ENCODE data around the gene JMJD7.

Gene JMJD7

DNA sequence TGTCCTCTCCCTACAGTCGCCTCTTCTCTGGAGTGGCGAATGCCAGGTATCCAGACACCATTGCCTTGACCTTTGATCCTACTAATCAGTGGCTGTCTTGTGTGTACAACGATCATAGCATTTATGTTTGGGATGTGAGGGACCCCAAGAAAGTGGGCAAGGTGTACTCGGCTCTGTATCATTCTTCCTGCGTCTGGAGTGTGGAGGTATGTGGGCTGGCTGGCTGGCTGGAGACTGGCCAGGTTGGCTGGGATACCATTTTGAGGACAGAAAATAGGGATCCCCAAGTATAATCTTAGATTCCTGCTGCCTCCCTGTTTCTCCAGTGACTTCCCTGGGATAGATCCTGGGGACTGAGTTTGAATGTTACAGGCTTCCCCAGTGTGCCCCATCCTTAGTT lies 13.4 kb upstream of the JMJD7 start:
- H3K4me1 ChIP-seq (ENCODE audit: insufficient read depth, low read length, poor library complexity, severe bottlenecking): peaks cover 4% of the 10 kb centered on the region
- no peak overlapping the region for H3K4me3 ChIP-seq (ENCODE audit: low read length, poor library complexity, severe bottlenecking)
- H3K27me3 ChIP-seq (ENCODE audit: insufficient read depth, low read length, poor library complexity, severe bottlenecking): no peaks in the 10 kb centered on the region
- no peaks in the 10 kb centered on the region for H3K79me2 ChIP-seq (ENCODE audit: insufficient read depth, low read length)
- H3K9me3 ChIP-seq (ENCODE audit: insufficient read depth, low read depth, low read length): no peaks in the 10 kb centered on the region
- TF ChIP-seq EZH2phosphoT487 (IDR thresholded peaks at IDR 0.05; ENCODE audit: borderline replicate concordance): no peak
- TF ChIP-seq, protein P1, sequence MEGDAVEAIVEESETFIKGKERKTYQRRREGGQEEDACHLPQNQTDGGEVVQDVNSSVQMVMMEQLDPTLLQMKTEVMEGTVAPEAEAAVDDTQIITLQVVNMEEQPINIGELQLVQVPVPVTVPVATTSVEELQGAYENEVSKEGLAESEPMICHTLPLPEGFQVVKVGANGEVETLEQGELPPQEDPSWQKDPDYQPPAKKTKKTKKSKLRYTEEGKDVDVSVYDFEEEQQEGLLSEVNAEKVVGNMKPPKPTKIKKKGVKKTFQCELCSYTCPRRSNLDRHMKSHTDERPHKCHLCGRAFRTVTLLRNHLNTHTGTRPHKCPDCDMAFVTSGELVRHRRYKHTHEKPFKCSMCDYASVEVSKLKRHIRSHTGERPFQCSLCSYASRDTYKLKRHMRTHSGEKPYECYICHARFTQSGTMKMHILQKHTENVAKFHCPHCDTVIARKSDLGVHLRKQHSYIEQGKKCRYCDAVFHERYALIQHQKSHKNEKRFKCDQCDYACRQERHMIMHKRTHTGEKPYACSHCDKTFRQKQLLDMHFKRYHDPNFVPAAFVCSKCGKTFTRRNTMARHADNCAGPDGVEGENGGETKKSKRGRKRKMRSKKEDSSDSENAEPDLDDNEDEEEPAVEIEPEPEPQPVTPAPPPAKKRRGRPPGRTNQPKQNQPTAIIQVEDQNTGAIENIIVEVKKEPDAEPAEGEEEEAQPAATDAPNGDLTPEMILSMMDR (conservative IDR thresholded peaks at IDR 0.05; ENCODE audit: low read length): no peak
- no peak overlapping the region for H3K9ac ChIP-seq (ENCODE audit: low read depth, low read length, poor library complexity, severe bottlenecking)
- H3K4me2 ChIP-seq (ENCODE audit: low read depth, low read length, poor library complexity, severe bottlenecking): no peak overlapping the region
- H4K20me1 ChIP-seq (ENCODE audit: insufficient read depth, low read length, poor library complexity, severe bottlenecking): no peaks in the 10 kb centered on the region
- peaks cover 66% of the 10 kb centered on the region; the same call in 1 of the 2 replicates for H3K36me3 ChIP-seq (ENCODE audit: insufficient read depth, low read length)
- no peaks in the 10 kb centered on the region for H3K9me2 ChIP-seq (replicated peaks; ENCODE audit: low read depth, low read length)
- no peak overlapping the region for H2AFZ ChIP-seq (ENCODE audit: low read length)
- H3F3A ChIP-seq (ENCODE audit: low read depth): no peaks in the 10 kb centered on the region

DNA sequence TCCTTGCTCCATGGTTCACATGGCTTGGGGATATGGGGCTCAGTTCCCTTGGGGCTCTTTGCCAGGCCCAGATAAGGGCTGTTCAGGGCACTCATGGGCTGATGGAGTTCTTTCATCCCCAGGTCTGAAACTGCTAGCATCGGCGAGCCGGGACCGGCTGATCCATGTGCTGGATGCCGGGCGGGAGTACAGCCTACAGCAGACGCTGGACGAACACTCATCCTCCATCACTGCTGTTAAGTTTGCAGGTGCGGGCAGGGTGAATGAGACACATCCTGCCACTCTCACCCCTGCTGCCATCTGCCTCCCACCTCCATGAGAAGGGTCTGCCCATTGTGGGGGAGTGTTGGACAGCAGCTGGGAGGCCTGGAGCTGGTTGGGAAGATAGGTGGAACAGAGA lies 11.1 kb upstream of the JMJD7 start:
- Histone ChIP-seq H4K20me1 (ENCODE audit: insufficient read depth, low read length, poor library complexity, severe bottlenecking) (no peaks in the 10 kb centered on the region), H3F3A (ENCODE audit: low read depth) (no peaks in the 10 kb centered on the region), H2AFZ (ENCODE audit: low read length) (no peak overlapping the region), H3K9ac (ENCODE audit: low read depth, low read length, poor library complexity, severe bottlenecking) (no peak overlapping the region), H3K4me2 (ENCODE audit: low read depth, low read length, poor library complexity, severe bottlenecking) (no peak overlapping the region), H3K4me1 (ENCODE audit: insufficient read depth, low read length, poor library complexity, severe bottlenecking) (no peaks in the 10 kb centered on the region), H3K79me2 (ENCODE audit: insufficient read depth, low read length) (no peaks in the 10 kb centered on the region), H3K9me2 (replicated peaks; ENCODE audit: low read depth, low read length) (no peaks in the 10 kb centered on the region), H3K4me3 (ENCODE audit: low read length, poor library complexity, severe bottlenecking) (no peak overlapping the region), H3K9me3 (ENCODE audit: insufficient read depth, low read depth, low read length) (no peaks in the 10 kb centered on the region), H3K36me3 (ENCODE audit: insufficient read depth, low read length) (peaks cover 76% of the 10 kb centered on the region; the same call in 1 of the 2 replicates), H3K27me3 (ENCODE audit: insufficient read depth, low read length, poor library complexity, severe bottlenecking) (no peaks in the 10 kb centered on the region)
- TF ChIP-seq, protein P1 (conservative IDR thresholded peaks at IDR 0.05; ENCODE audit: low read length): no peak
- no peak for TF ChIP-seq EZH2phosphoT487 (IDR thresholded peaks at IDR 0.05; ENCODE audit: borderline replicate concordance)

DNA sequence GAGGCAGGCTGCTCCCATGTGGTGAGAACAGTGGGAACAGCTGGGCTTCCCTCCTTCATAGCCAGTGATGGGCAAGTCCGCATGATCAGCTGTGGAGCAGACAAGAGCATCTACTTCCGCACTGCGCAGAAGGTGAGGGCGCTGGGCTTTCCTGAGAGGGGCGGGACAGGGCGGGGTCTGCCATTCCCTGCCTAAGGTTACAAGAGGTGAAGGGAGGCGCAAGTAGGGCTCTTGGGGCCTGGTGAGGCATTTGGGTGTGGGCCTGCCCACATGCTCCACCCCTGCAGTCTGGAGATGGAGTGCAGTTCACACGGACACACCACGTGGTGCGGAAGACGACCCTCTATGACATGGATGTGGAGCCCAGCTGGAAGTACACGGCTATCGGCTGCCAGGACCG lies 10.6 kb upstream of the JMJD7 start:
- Histone ChIP-seq H3K9me3 (ENCODE audit: insufficient read depth, low read depth, low read length) (no peaks in the 10 kb centered on the region), H2AFZ (ENCODE audit: low read length) (no peak overlapping the region), H3F3A (ENCODE audit: low read depth) (no peaks in the 10 kb centered on the region), H3K4me1 (ENCODE audit: insufficient read depth, low read length, poor library complexity, severe bottlenecking) (no peaks in the 10 kb centered on the region), H3K4me3 (ENCODE audit: low read length, poor library complexity, severe bottlenecking) (no peak overlapping the region), H3K36me3 (ENCODE audit: insufficient read depth, low read length) (peaks cover 76% of the 10 kb centered on the region; the same call in 1 of the 2 replicates), H3K9ac (ENCODE audit: low read depth, low read length, poor library complexity, severe bottlenecking) (no peak overlapping the region), H3K79me2 (ENCODE audit: insufficient read depth, low read length) (no peaks in the 10 kb centered on the region), H4K20me1 (ENCODE audit: insufficient read depth, low read length, poor library complexity, severe bottlenecking) (no peaks in the 10 kb centered on the region), H3K4me2 (ENCODE audit: low read depth, low read length, poor library complexity, severe bottlenecking) (no peak overlapping the region), H3K27me3 (ENCODE audit: insufficient read depth, low read length, poor library complexity, severe bottlenecking) (no peaks in the 10 kb centered on the region), H3K9me2 (replicated peaks; ENCODE audit: low read depth, low read length) (no peaks in the 10 kb centered on the region)
- no peak for TF ChIP-seq EZH2phosphoT487 (IDR thresholded peaks at IDR 0.05; ENCODE audit: borderline replicate concordance)
- TF ChIP-seq, protein P1 (conservative IDR thresholded peaks at IDR 0.05; ENCODE audit: low read length): no peak

Measured in Loucy (cell line).